ENCODE results near the gene SOX13. TPM values are rescaled to one million over a fixed set of nuclear protein-coding genes. Genes with fewer than 3 reads are reported as not detected.

SOX13 gene
- total and polyA plus RNA-seq, 2 of the 4 experiments (the other 2 are of a cell fraction): 0.54 to 3.5 TPM

GRCh38 chr1:204139952-204140351 lies 67.0 kb downstream of the SOX13 start:
- Histone ChIP-seq H3K4me3 (ENCODE audit: insufficient read depth, low read depth, low read length) (no peak overlapping the region), H3K27ac (ENCODE audit: insufficient read depth, low read length) (no peak overlapping the region), H3K4me1 (ENCODE audit: control insufficient read depth, insufficient read depth, low read length) (no peaks in the 10 kb centered on the region), H3K9me3 (ENCODE audit: control insufficient read depth, insufficient read depth, low read length) (no peaks in the 10 kb centered on the region), H3K9me1 (ENCODE audit: insufficient read depth, low read length) (0 out of 2 replicates have a peak, but pooled peaks cover 2% of the 10 kb centered on the region), H3K4me2 (ENCODE audit: low read depth, low read length) (no peak overlapping the region), H3K4ac (ENCODE audit: low read depth, low read length) (no peak overlapping the region), H2BK20ac (ENCODE audit: low read depth, low read length) (no peak overlapping the region), H2BK120ac (ENCODE audit: low read depth, low read length) (no peak overlapping the region), H2AFZ (replicated peaks; ENCODE audit: low read length, poor library complexity) (no peak overlapping the region), H2BK15ac (ENCODE audit: low read depth, low read length) (no peak overlapping the region), H3K18ac (ENCODE audit: low read depth, low read length) (no peak overlapping the region), H3K14ac (replicated peaks; ENCODE audit: low read depth, low read length) (no peak overlapping the region), H2AK9ac (replicated peaks; ENCODE audit: low read depth, low read length, poor library complexity) (no peak overlapping the region), H4K91ac (ENCODE audit: insufficient read depth, low read depth, low read length) (no peak overlapping the region), H3K36me3 (ENCODE audit: control insufficient read depth, insufficient read depth, low read length) (peaks cover 30% of the 10 kb centered on the region; the same call in 1 of the 2 replicates), H3K27me3 (ENCODE audit: control insufficient read depth, insufficient read depth, low read length) (no peaks in the 10 kb centered on the region), H3K23ac (ENCODE audit: low read depth, low read length) (no peak overlapping the region), H3K56ac (ENCODE audit: extremely low read depth, insufficient read depth, low read length) (no peak overlapping the region), H2BK5ac (ENCODE audit: low read depth, low read length, poor library complexity, severe bottlenecking) (no peak overlapping the region), H4K20me1 (ENCODE audit: insufficient read depth, low read length) (no peaks in the 10 kb centered on the region), H4K8ac (ENCODE audit: low read depth in 2 of 2, low read length in 2 of 2) (no peak overlapping the region), H4K5ac (ENCODE audit: low read depth, low read length) (no peak overlapping the region), H2AK5ac (ENCODE audit: low read depth, low read length) (no peak overlapping the region), H3K9ac (ENCODE audit: low read depth, low read length) (no peak overlapping the region), H3K79me1 (ENCODE audit: low read depth in 1 of 2, low read length in 2 of 2) (no peaks in the 10 kb centered on the region)
- no TSS peak for BruUV-seq (replicated peaks)
- no peak for TF ChIP-seq NFE2L2 (IDR thresholded peaks at IDR 0.05; ENCODE audit: low read depth, low read length)
- no peak for TF ChIP-seq ELK1 (IDR thresholded peaks at IDR 0.05; ENCODE audit: borderline replicate concordance, low read depth, low read length)
- no peak for TF ChIP-seq CHD1 (IDR thresholded peaks at IDR 0.05; ENCODE audit: low read depth, low read length)
- TF ChIP-seq FOS (IDR thresholded peaks at IDR 0.05; ENCODE audit: low read depth, low read length): no peak
- no peak for TF ChIP-seq RCOR1 (IDR thresholded peaks at IDR 0.05; ENCODE audit: insufficient replicate concordance, low read length)
- no peak for TF ChIP-seq MAZ (IDR thresholded peaks at IDR 0.05; ENCODE audit: borderline replicate concordance, low read depth, low read length)
- no peak for TF ChIP-seq RAD21 (IDR thresholded peaks at IDR 0.05; ENCODE audit: low read length)
- TF ChIP-seq POLR2A (IDR thresholded peaks at IDR 0.05; ENCODE audit: low read depth, low read length): no peak
- TF ChIP-seq BHLHE40 (IDR thresholded peaks at IDR 0.05; ENCODE audit: low read depth, low read length): no peak
- intact Hi-C loops (cut with micrococcal nuclease) (no loop called here), dilution Hi-C loops (cut with HindIII; ENCODE audit: low sequenced_read_pairs, unreplicated experiment) (loop anchor here (25.0 kb wide), 1 partner anchor 278 kb away; the partner anchor contains the start of gene SNRPE), in situ Hi-C loops (cut with MboI; ENCODE audit: low sequenced_read_pairs) (no loop called here)
- WGBS, 2 experiments (ENCODE audit: extremely low coverage in 2 of 2, insufficient read length in 1 of 2): 100% methylated on average over 3 of the region's 6 CpGs; no CpG with 5 or more reads in 1 of the 2 experiments
- DNase-seq: no peak
- no peak for ATAC-seq (ENCODE audit: low read depth)
- CTCF ChIA-PET: interaction anchor here (0.6 to 1.2 kb wide), 2 partner anchors 269 to 1725 kb away, joined by 3 to 8 read pairs; no protein-coding TSS in a partner anchor
- POLR2A ChIA-PET (ENCODE audit: unreplicated experiment): no interaction called here
